IMR-90 (cell line): ENCODE data around the gene UNC13C.

ENCODE experiments used
- CEBPB ChIP-seq: IDR thresholded peaks from 2 replicates; pipeline ENCODE4 v1.6.1; 2012; ENCODE audit warnings: low read depth, low read length, improper control_type of control experiment
- CTCF ChIP-seq: conservative IDR thresholded peaks from 2 replicates; pipeline ENCODE4 v1.5.1; 2012; ENCODE audit warnings: mild to moderate bottlenecking, low read depth, low read length, improper control_type of control experiment
- ELK1 ChIP-seq: fragments of 150-350 bp; IDR thresholded peaks from 2 replicates; pipeline ENCODE4 v1.6.1; 2016; ENCODE audit warnings: low read depth, mild to moderate bottlenecking, low read length, moderate library complexity, borderline replicate concordance
- FOS ChIP-seq: fragments of 150-350 bp; IDR thresholded peaks from 2 replicates; pipeline ENCODE4 v1.6.1; 2016; ENCODE audit warnings: low read depth, low read length
- NFE2L2 ChIP-seq: fragments of 150-350 bp; IDR thresholded peaks from 2 replicates; pipeline ENCODE4 v1.6.1; 2016; ENCODE audit warnings: low read depth, mild to moderate bottlenecking, low read length
- POLR2A ChIP-seq: IDR thresholded peaks from 2 replicates; pipeline ENCODE4 v1.6.1; 2012; ENCODE audit warnings: mild to moderate bottlenecking, low read depth, low read length
- RAD21 ChIP-seq: IDR thresholded peaks from 2 replicates; pipeline ENCODE4 v1.6.1; 2012; ENCODE audit warnings: low read length, improper control_type of control experiment
- SMC3 ChIP-seq: fragments of 150-350 bp; IDR thresholded peaks from 2 replicates; pipeline ENCODE4 v1.6.1; 2016; ENCODE audit warnings: low read depth, mild to moderate bottlenecking, antibody characterized with exemption, low read length, moderate library complexity

- TF ChIP-seq CTCF: no peak
- no peak for TF ChIP-seq POLR2A
- TF ChIP-seq SMC3: no peak
- no peak for TF ChIP-seq FOS
- TF ChIP-seq CEBPB: no peak
- no peak for TF ChIP-seq RAD21
- TF ChIP-seq ELK1: no peak
- TF ChIP-seq NFE2L2: no peak
These were observed 367.1 kb downstream of the UNC13C start for GRCh38 chr15:54345301-54345700.
